AG09309 (cell line): ENCODE results near the gene ZCCHC2.

Experiments
- DNase-seq: peaks from one replicate; pipeline ENCODE4 v3.0.0-alpha.2; 2010; ENCODE audit warnings: low read depth
- H3K4me3 ChIP-seq: 2 replicates; pipeline ENCODE4 v1.5.1; 2011; ENCODE audit warnings: mild to moderate bottlenecking, low read depth, low read length, moderate library complexity; ENCODE audit not compliant: control insufficient read depth
- CTCF ChIP-seq: IDR thresholded peaks from 2 replicates; pipeline ENCODE4 v1.5.1; 2011; ENCODE audit warnings: mild to moderate bottlenecking, low read depth, low read length, inconsistent platforms; ENCODE audit not compliant: insufficient read depth, control insufficient read depth; ENCODE audit errors: missing control alignments

ZCCHC2 gene

DNA sequence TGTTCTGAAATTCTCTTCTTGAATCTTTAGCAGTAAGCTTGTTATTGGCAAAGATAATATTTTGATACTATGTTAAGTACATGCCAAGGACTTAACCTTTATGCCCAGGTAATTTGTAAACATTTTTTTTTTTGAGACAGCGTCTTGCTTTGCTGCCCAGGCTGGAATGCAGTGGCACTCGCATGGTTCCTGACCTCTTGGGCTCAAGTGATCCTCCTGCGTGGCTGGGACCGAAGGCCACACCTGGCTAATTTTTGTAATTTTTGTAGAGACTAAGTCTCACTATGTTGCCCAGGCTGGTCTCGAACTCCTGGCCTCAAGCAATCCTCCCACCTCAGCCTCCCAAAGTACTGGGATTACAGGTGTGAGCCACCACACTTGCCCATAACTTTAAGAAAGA, 35.7 kb upstream of the ZCCHC2 start:
- DNase-seq: no peak
- no peak for TF ChIP-seq CTCF
- H3K4me3 ChIP-seq: no peak overlapping the region

DNA sequence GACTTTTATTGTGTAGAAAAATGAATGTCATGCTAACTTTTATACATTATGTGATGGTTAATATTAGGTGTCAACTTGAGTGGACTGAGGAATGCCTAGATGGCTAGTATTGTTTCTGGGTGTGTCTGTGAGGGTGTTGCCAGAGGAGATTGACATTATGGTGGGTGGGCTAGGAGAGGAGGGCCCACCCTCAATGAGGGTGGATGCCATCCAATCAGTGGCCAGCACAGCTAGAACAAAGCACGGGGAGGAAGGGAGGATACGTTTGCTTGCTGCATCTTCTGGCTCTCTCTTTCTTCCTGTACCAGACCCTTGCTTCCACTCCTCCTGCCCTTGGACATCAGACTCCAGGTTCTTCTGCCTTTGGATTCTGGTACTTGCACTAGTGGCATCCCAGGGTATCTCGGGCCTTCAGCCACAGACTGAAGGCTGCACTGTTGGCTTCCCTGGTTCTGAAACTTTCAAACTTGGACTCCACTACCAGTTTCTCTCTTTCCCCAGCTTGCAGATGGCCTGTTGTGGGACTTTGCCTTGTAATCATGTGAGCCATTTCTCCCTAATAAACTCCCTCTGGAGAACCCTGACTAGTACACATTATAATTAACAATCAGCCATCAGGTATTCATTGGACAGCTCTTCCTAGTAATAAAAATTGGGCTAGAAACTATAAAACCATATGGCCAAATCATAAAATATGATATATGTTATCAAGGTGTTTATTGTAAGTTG, 31.7 kb upstream of the ZCCHC2 start:
- no peak overlapping the region for H3K4me3 ChIP-seq
- TF ChIP-seq CTCF: no peak
- no peak for DNase-seq

- TF ChIP-seq CTCF: no peak
- DNase-seq: no peak
- H3K4me3 ChIP-seq: no peak overlapping the region
These were observed 29.6 kb upstream of the ZCCHC2 start for GRCh38 chr18:62493033-62493862.

GRCh38 chr18:62494764-62495163, 28.1 kb upstream of the ZCCHC2 start:
- no peak for TF ChIP-seq CTCF
- no peak for DNase-seq
- H3K4me3 ChIP-seq: no peak overlapping the region

DNA sequence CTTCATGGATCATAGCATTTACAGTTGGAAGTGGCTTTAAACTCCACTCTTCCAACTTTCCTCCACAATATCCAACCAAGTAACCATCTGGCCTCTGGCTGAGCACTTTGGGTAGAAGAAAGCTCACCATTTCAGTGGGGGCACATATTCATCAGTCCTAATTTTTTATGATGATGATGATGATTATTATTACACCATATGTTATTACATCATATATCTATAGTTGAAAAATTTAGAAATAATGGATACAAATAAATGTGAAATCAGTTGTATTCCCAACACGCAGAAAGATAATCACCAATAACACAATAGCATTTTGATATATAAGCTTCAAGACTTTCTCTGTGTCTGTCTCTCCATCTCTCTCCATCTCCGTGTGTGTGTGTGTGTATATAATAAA, 26.6 kb upstream of the ZCCHC2 start:
- H3K4me3 ChIP-seq: no peak overlapping the region
- no peak for TF ChIP-seq CTCF
- DNase-seq: no peak

DNA sequence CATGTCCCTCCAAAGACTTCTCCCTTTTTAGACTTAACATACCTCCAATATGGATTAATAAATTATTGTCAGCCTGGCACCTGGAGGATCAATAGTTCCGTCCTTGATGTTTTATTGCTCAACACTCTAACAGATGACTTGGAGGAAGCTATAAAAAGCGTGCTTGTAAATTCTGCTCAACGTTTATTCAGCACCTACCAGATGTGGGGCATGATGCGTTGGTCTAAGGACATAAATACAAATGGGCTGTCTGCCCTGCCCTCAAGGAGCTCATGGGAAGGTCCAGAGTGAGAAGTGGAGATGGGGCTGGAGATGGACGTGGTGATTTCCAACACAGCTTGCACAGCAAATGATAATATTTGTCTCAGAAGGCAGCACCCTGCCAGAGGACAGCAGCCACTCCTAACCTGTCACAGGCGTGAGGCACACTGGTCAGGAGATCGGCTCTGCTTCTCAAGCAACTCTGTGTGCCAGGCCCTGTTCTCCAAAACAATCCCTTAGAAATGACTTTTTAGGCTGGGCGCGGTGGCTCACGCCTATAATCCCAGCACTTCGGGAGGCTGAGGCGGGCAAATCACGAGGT, 25.5 kb upstream of the ZCCHC2 start:
- no peak for DNase-seq
- no peak for TF ChIP-seq CTCF
- H3K4me3 ChIP-seq: no peak overlapping the region
